Testis (tissue), 2 donors: ENCODE results near the gene CENPU.

ENCODE experiments used
- POLR2A ChIP-seq: fragments of 450-650 bp; IDR thresholded peaks from one replicate; pipeline ENCODE4 v1.6.1; 2017; ENCODE audit warnings: antibody characterized with exemption, mild to moderate bottlenecking, moderate library complexity
- TF ChIP-seq, protein P1 (sequence below), 3 experiments: fragments of 450-650 bp in 2 of 3; fragments of 200-600 bp in 1 of 3; sonication (generic) in 1 of 3; IDR thresholded peaks; one replicate each; pipeline ENCODE4 v1.5.1; 2016 to 2019; ENCODE audit warnings: antibody characterized with exemption in 3 of 3, mild to moderate bottlenecking in 2 of 3, moderate library complexity in 1 of 3

DNA sequence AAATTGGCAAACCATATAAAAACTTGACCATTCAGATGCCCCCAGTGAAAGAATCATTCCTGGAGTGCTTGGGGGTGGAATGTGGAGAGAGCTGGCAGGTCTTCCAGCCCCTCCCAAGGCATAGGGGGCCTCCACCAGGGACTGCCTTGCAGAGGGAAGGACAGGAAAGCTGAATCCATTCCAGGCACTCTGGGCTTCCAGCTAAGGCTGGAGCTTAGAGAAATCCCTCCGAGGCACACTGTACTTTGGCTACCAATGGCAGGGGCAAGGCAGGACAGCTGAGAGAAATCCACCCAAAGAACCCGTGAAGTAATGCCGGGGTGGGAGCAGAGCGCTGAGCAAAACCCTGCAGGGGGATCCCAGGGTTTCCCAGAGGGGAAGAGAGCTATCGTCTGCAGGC is 4.0 kb downstream of the CENPU start:
- TF ChIP-seq, protein P1, sequence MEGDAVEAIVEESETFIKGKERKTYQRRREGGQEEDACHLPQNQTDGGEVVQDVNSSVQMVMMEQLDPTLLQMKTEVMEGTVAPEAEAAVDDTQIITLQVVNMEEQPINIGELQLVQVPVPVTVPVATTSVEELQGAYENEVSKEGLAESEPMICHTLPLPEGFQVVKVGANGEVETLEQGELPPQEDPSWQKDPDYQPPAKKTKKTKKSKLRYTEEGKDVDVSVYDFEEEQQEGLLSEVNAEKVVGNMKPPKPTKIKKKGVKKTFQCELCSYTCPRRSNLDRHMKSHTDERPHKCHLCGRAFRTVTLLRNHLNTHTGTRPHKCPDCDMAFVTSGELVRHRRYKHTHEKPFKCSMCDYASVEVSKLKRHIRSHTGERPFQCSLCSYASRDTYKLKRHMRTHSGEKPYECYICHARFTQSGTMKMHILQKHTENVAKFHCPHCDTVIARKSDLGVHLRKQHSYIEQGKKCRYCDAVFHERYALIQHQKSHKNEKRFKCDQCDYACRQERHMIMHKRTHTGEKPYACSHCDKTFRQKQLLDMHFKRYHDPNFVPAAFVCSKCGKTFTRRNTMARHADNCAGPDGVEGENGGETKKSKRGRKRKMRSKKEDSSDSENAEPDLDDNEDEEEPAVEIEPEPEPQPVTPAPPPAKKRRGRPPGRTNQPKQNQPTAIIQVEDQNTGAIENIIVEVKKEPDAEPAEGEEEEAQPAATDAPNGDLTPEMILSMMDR (IDR thresholded peaks at IDR 0.05), result no peak
- no peak for TF ChIP-seq POLR2A
